NCI-H526 treated with DMSO at 0.1 percent for 48 hours (cell line): Measurements from ENCODE around the gene OR4B1.

Source experiments
- DNase-seq: peaks from one replicate; lab custom pipeline; 2025; lab: John Stamatoyannopoulos, UW

Gene OR4B1

DNA sequence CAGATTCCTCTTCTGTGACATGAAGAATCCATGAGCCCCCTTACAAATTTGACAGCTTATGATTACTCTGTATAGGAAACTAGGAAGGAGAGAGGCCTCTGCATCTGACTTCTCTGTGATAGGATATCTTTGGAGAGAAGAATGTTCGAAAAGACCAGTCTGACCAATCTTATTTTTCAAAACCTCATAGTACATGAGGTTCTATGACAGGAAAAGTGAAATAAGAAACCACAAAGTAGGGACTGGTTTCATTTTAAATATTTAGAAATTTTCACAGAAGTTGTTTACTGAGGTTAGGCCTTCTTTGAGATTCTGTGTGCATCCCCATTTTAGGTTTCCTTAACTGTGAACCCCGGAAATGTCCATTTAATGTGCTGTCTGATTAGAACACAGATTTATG is 45.0 kb downstream of the OR4B1 start:
- no peak for DNase-seq

GRCh38 chr11:48263423-48263911 is 46.9 kb downstream of the OR4B1 start, which contains the start of gene OR4X1:
Gene OR4X1 (plus strand): TSS chr11:48263861. CDS start chr11:48263861, 0 bp downstream.
- no peak for DNase-seq
